Ishikawa (cell line): ENCODE results near the gene ETV6.

Source experiments
- CEBPB ChIP-seq: IDR thresholded peaks from 2 replicates; pipeline ENCODE4 v1.6.1; 2012
- CREB1 ChIP-seq: IDR thresholded peaks from 2 replicates; pipeline ENCODE4 v1.6.1; 2012; ENCODE audit warnings: low read depth
- EGR1 ChIP-seq: IDR thresholded peaks from 2 replicates; pipeline ENCODE4 v1.6.1; 2012
- EP300 ChIP-seq: IDR thresholded peaks from 2 replicates; pipeline ENCODE4 v1.6.1; 2012; ENCODE audit warnings: borderline replicate concordance
- FOXM1 ChIP-seq: IDR thresholded peaks from 2 replicates; pipeline ENCODE4 v1.6.1; 2012; ENCODE audit warnings: low read depth, borderline replicate concordance
- MAX ChIP-seq: IDR thresholded peaks from 2 replicates; pipeline ENCODE4 v1.6.1; 2012
- NFIC ChIP-seq: IDR thresholded peaks from 2 replicates; pipeline ENCODE4 v1.6.1; 2012
- RAD21 ChIP-seq: IDR thresholded peaks from 2 replicates; pipeline ENCODE4 v1.6.1; 2012; ENCODE audit warnings: low read depth
- REST ChIP-seq: IDR thresholded peaks from 2 replicates; pipeline ENCODE4 v1.6.1; 2012; ENCODE audit warnings: low read depth, mild to moderate bottlenecking
- TAF1 ChIP-seq: IDR thresholded peaks from 2 replicates; pipeline ENCODE4 v1.6.1; 2012; ENCODE audit warnings: low read depth, mild to moderate bottlenecking
- TCF12 ChIP-seq: IDR thresholded peaks from 2 replicates; pipeline ENCODE4 v1.6.1; 2012; ENCODE audit warnings: low read depth
- TEAD4 ChIP-seq: IDR thresholded peaks from 2 replicates; pipeline ENCODE4 v1.6.1; 2012
- USF1 ChIP-seq: IDR thresholded peaks from 2 replicates; pipeline ENCODE4 v1.6.1; 2012
- YY1 ChIP-seq: IDR thresholded peaks from 2 replicates; pipeline ENCODE4 v1.6.1; 2012; ENCODE audit warnings: low read depth
- ZBTB7A ChIP-seq: IDR thresholded peaks from 2 replicates; pipeline ENCODE4 v1.6.1; 2012; ENCODE audit warnings: low read depth

Gene ETV6

GRCh38 chr12:11623382-11623781 lies 26.1 kb upstream of the ETV6 start:
- no peak for TF ChIP-seq FOXM1
- TF ChIP-seq EGR1 = no peak
- no peak for TF ChIP-seq TAF1
- no peak for TF ChIP-seq ZBTB7A
- TF ChIP-seq CREB1 = no peak

- TF ChIP-seq REST = no peak
- TF ChIP-seq USF1 = no peak
- TF ChIP-seq YY1 = no peak
- no peak for TF ChIP-seq CEBPB
- TF ChIP-seq TAF1 = no peak
- no peak for TF ChIP-seq EP300
- no peak for TF ChIP-seq FOXM1
- no peak for TF ChIP-seq MAX
- TF ChIP-seq TCF12 = no peak
- no peak for TF ChIP-seq ZBTB7A
- no peak for TF ChIP-seq NFIC
- TF ChIP-seq EGR1 = no peak
- TF ChIP-seq TEAD4 = no peak
- no peak for TF ChIP-seq CREB1
- TF ChIP-seq RAD21 = no peak
Measured at GRCh38 chr12:11624116-11624515, 25.4 kb upstream of the ETV6 start.

GRCh38 chr12:11628353-11628752 lies 21.1 kb upstream of the ETV6 start:
- TF ChIP-seq ZBTB7A = no peak
- TF ChIP-seq TEAD4 = no peak
- TF ChIP-seq FOXM1 = no peak
- no peak for TF ChIP-seq RAD21
- TF ChIP-seq NFIC = no peak
- TF ChIP-seq TCF12 = no peak
- TF ChIP-seq USF1 = no peak
- no peak for TF ChIP-seq CREB1
- no peak for TF ChIP-seq TAF1

- no peak for TF ChIP-seq FOXM1
- no peak for TF ChIP-seq TAF1
- no peak for TF ChIP-seq CREB1
- TF ChIP-seq TCF12 = no peak
- TF ChIP-seq RAD21 = no peak
- no peak for TF ChIP-seq EGR1
- no peak for TF ChIP-seq CEBPB
- TF ChIP-seq YY1 = no peak
- TF ChIP-seq MAX = no peak
Measured at GRCh38 chr12:11630046-11630706, 19.3 kb upstream of the ETV6 start.

- TF ChIP-seq EGR1 (no peak), CEBPB (no peak), EP300 (no peak), TEAD4 (no peak), YY1 (no peak), NFIC (no peak), RAD21 (no peak), TAF1 (no peak), ZBTB7A (no peak), TCF12 (no peak), REST (no peak), MAX (no peak), FOXM1 (no peak), USF1 (no peak)
Measured at GRCh38 chr12:11631288-11631687, 18.2 kb upstream of the ETV6 start.

- TF ChIP-seq FOXM1 (no peak), YY1 (no peak), ZBTB7A (no peak), USF1 (no peak), TAF1 (no peak), REST (no peak), MAX (no peak), CREB1 (no peak), NFIC (no peak), TEAD4 (no peak), CEBPB (no peak), RAD21 (no peak), EGR1 (no peak), EP300 (no peak), TCF12 (no peak)
Measured at GRCh38 chr12:11633968-11634367, 15.5 kb upstream of the ETV6 start.
